Suppressor macrophage treated with lipopolysaccharide for 4 hours (primary cell): ENCODE results near the gene RPL31.

Experiments used
- DNase-seq: peaks from one replicate; pipeline ENCODE4 v3.0.0-alpha.2; 2020

RPL31 gene

GRCh38 chr2:101001691-101002561, at the start of gene RPL31:
Gene RPL31, plus strand, starts transcription at chr2:101002289. Its CDS starts 413 bp downstream, at chr2:101002702.
- peak; percentile 98 for DNase-seq

- no peak for DNase-seq
These were observed 49.6 kb upstream of the RPL31 start for GRCh38 chr2:100952512-100952911.

- no peak for DNase-seq
These were observed 48.6 kb upstream of the RPL31 start for GRCh38 chr2:100953406-100954043.

- no peak for DNase-seq
These were observed 48.1 kb upstream of the RPL31 start for GRCh38 chr2:100954044-100954420.

GRCh38 chr2:100955226-100955625, 46.9 kb upstream of the RPL31 start:
- DNase-seq, result no peak

GRCh38 chr2:100956081-100956480, 46.0 kb upstream of the RPL31 start:
- DNase-seq, result no peak

- no peak for DNase-seq
These were observed 44.0 kb upstream of the RPL31 start for GRCh38 chr2:100957996-100958653.

- no peak for DNase-seq
These were observed 42.7 kb upstream of the RPL31 start for GRCh38 chr2:100959225-100959880.

- DNase-seq, result no peak
These were observed 41.4 kb upstream of the RPL31 start for GRCh38 chr2:100960688-100961087.

GRCh38 chr2:100962366-100963025, 39.6 kb upstream of the RPL31 start:
- no peak for DNase-seq

- DNase-seq, result no peak
These were observed 39.1 kb upstream of the RPL31 start for GRCh38 chr2:100963026-100963375.

GRCh38 chr2:100964222-100964621, 37.9 kb upstream of the RPL31 start:
- no peak for DNase-seq

- DNase-seq, result no peak
These were observed 37.4 kb upstream of the RPL31 start for GRCh38 chr2:100964681-100965169.

GRCh38 chr2:100965596-100965995, 36.5 kb upstream of the RPL31 start:
- no peak for DNase-seq

- no peak for DNase-seq
These were observed 34.4 kb upstream of the RPL31 start for GRCh38 chr2:100967716-100968115.

- no peak for DNase-seq
These were observed 33.6 kb upstream of the RPL31 start for GRCh38 chr2:100968146-100969145.

- DNase-seq, result no peak
These were observed 32.1 kb upstream of the RPL31 start for GRCh38 chr2:100969998-100970397.

- DNase-seq, result no peak
These were observed 30.9 kb upstream of the RPL31 start for GRCh38 chr2:100971221-100971620.

GRCh38 chr2:100972452-100972851, 29.6 kb upstream of the RPL31 start:
- DNase-seq, result no peak

GRCh38 chr2:100974712-100975520, 27.2 kb upstream of the RPL31 start:
- no peak for DNase-seq

- DNase-seq, result no peak
These were observed 26.6 kb upstream of the RPL31 start for GRCh38 chr2:100975521-100975785.
